HepG2 (cell line): ENCODE data around the gene BRD2. TPM values are rescaled to one million over a fixed set of nuclear protein-coding genes. Genes with fewer than 3 reads are reported as not detected.

Experiments
- ATF3 ChIP-seq: sonication (generic); formaldehyde crosslinking; IDR thresholded peaks from 2 replicates; pipeline ENCODE4 v1.4.0; 2020; ENCODE audit warnings: missing genetic modification reagents
- HMG20B ChIP-seq: conservative IDR thresholded peaks from 2 replicates; pipeline ENCODE4 v1.6.1; 2016; ENCODE audit warnings: missing genetic modification reagents, missing compliant biosample characterization
- HNRNPL ChIP-seq: fragments of 200-400 bp; formaldehyde crosslinking; IDR thresholded peaks from 2 replicates; pipeline ENCODE4 v1.6.1; 2017; ENCODE audit warnings: mild to moderate bottlenecking, low read depth, low read length
- JUND ChIP-seq: sonication (generic); formaldehyde crosslinking; IDR thresholded peaks from 2 replicates; pipeline ENCODE4 v1.8.0; 2022; ENCODE audit warnings: mild to moderate bottlenecking, missing genetic modification reagents
- MTF2 ChIP-seq: sonication (generic); formaldehyde crosslinking; IDR thresholded peaks from 2 replicates; pipeline ENCODE4 v1.5.0; 2020; ENCODE audit warnings: missing genetic modification reagents, borderline replicate concordance
- NFKBIZ ChIP-seq: IDR thresholded peaks from 2 replicates; pipeline ENCODE4 v1.6.1; 2018; ENCODE audit warnings: missing genetic modification reagents, missing compliant biosample characterization
- PRDM4 ChIP-seq: sonication (generic); formaldehyde crosslinking; IDR thresholded peaks from 2 replicates; pipeline ENCODE4 v1.9.0; 2021; ENCODE audit warnings: missing genetic modification reagents, borderline replicate concordance
- SCMH1 ChIP-seq: sonication (generic); formaldehyde crosslinking; IDR thresholded peaks from 2 replicates; pipeline ENCODE4 v1.9.0; 2021; ENCODE audit warnings: missing genetic modification reagents, mild to moderate bottlenecking, borderline replicate concordance
- ZNF10 ChIP-seq: sonication (generic); formaldehyde crosslinking; IDR thresholded peaks from 2 replicates; pipeline ENCODE4 v1.4.0; 2020; ENCODE audit warnings: mild to moderate bottlenecking, low read depth, missing genetic modification reagents, borderline replicate concordance
- ZNF281 ChIP-seq: sonication (generic); formaldehyde crosslinking; IDR thresholded peaks from 2 replicates; pipeline ENCODE4 v1.4.0; 2020; ENCODE audit warnings: missing genetic modification reagents, borderline replicate concordance
- ZNF460 ChIP-seq: sonication (generic); formaldehyde crosslinking; IDR thresholded peaks from 2 replicates; pipeline ENCODE4 v1.5.1; 2020; ENCODE audit warnings: missing genetic modification reagents, mild to moderate bottlenecking, borderline replicate concordance
- ZNF574 ChIP-seq: sonication (generic); formaldehyde crosslinking; IDR thresholded peaks from 2 replicates; pipeline ENCODE4 v1.4.0; 2020; ENCODE audit warnings: missing genetic modification reagents
- ZNF777 ChIP-seq: sonication (generic); formaldehyde crosslinking; IDR thresholded peaks from 2 replicates; pipeline ENCODE4 v1.4.0; 2020; ENCODE audit warnings: missing genetic modification reagents
- ZNF83 ChIP-seq: sonication (generic); formaldehyde crosslinking; IDR thresholded peaks from 2 replicates; pipeline ENCODE4 v1.4.0; 2020; ENCODE audit warnings: missing genetic modification reagents, mild to moderate bottlenecking, borderline replicate concordance
- ZXDC ChIP-seq: sonication (generic); formaldehyde crosslinking; IDR thresholded peaks from 2 replicates; pipeline ENCODE4 v1.5.0; 2020; ENCODE audit warnings: mild to moderate bottlenecking, missing genetic modification reagents
- polyA plus RNA-seq, 8 experiments: library from polyadenylated mRNA; depleted of rRNA in 3 of 8; stranded (reverse) in 7 of 8; unstranded in 1 of 8; fragments of >200 nt; fragmentation: Illumina TruSeq in 4 of 8; extraction: Trizol in 4 of 8; gene quantifications; 2 replicates each; pipeline versions ENCODE4 v1.2.1 to v1.2.3, GENCODE V29; 2011 to 2016; ENCODE audit warnings: low read depth in 4 of 8, missing spikeins in 1 of 8, mixed read lengths in 1 of 8; ENCODE audit not compliant: insufficient read depth in 1 of 8
- total RNA-seq, 5 experiments: library from RNA; depleted of rRNA; stranded (reverse); fragments of >200 nt; fragmentation: Illumina TruSeq; extraction: Trizol; gene quantifications; 2 replicates each; pipeline ENCODE4 v1.2.3, GENCODE V29; 2016; ENCODE audit warnings: low read depth in 1 of 5

The BRD2 gene
- total and polyA plus RNA-seq, 2 of the 13 experiments (the other 11 are each of a cell fraction or from before 2014, with no cell fraction given): 143 to 202 TPM

GRCh38 chr6:32972353-32973143 is 4.2 kb downstream of the BRD2 start (continued):
- TF ChIP-seq ZNF574 (0 out of 2 replicates have a peak, but pooled peaks have one; percentile 8), HMG20B (no peak), ATF3 (no peak), ZNF83 (CRISPR knock-in tag) (0 out of 2 replicates have a peak, but pooled peaks have one; percentile 29), NFKBIZ (CRISPR knock-in tag) (no peak; the same call in 1 of the 2 replicates), ZNF777 (peak; percentile 58; the same call in 1 of the 2 replicates), MTF2 (no peak), PRDM4 (no peak), ZNF10 (CRISPR knock-in tag) (no peak), HNRNPL (no peak; the same call in 1 of the 2 replicates), SCMH1 (CRISPR knock-in tag) (no peak), ZXDC (no peak), ZNF460 (CRISPR knock-in tag) (no peak; the same call in 1 of the 2 replicates), ZNF281 (CRISPR knock-in tag) (no peak), JUND (CRISPR knock-in tag) (no peak)
